Measurements from ENCODE around the gene CDH23.

CDH23 gene

DNA sequence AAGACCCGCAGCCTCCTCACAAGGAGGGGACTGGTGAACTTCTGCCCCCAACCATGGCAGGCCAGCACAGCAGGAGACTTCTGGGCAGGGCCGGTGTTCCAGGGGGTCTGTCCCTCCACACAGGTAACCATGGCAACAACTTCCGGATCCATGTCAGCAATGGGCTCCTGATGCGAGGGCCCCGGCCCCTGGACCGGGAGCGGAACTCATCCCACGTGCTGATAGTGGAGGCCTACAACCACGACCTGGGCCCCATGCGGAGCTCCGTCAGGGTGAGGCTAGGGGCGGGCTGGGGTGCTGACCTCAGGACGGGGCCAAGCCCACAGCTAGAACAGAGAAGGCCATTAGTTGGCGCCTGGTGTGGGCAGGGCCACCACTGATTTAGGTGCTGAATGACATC lies 328.5 kb downstream of the CDH23 start:
- no peak for DNase-seq (ENCODE audit: low spot score)

DNA sequence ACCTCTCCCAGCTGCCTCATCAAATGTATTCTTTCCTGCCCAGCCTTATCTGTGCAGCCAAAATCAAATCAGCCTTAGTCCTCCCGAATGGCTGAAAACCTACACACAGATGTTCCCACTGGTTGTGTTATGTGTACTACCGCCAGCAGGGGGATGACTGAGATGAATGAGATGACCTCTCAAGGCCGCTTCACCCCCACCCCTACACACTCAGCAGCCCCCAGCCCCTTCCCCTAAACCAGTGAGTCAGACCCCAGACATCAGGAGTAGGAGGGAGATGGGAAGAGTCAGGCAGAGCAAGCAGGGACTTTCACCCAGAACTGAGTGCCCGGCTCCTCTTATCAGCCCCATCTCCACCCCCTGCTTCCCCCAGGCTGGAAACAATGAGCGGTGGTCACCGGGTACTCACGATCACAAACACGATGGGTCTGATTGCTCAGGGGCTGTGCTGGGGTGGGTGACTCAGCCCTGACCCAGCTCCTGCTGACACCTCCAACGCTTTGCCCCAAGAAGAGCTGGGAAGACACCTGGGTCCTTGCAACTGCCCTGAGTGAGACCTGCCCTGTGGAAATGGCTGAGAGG lies 329.4 kb downstream of the CDH23 start:
- DNase-seq (ENCODE audit: low spot score), result peak; percentile 57

DNA sequence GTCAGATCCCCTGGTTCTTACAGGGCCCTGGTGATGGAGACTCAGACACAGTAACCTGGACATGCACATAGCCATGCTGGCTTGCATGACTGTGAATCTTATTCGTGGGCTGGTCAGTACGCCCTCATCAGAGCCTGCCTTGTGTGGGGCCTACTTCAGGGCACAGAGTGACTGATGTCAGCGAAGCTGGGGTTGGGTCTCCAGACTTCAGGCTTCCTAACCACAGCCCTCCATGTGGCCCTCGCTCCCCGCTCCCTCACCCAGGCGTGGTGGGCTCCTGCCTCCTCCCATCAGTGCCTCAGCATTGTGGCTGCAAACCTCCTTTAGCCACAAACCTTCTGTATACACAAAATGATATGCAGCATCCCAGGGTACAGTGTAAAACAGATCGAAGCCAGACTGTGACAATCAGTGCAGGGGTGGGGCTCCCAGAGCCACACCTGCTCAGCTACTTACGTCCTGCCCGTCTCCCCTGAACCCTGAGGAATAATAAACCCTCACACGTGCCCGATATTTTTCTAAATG lies 329.9 kb downstream of the CDH23 start:
- DNase-seq (ENCODE audit: low spot score), result peak; percentile 55

DNA sequence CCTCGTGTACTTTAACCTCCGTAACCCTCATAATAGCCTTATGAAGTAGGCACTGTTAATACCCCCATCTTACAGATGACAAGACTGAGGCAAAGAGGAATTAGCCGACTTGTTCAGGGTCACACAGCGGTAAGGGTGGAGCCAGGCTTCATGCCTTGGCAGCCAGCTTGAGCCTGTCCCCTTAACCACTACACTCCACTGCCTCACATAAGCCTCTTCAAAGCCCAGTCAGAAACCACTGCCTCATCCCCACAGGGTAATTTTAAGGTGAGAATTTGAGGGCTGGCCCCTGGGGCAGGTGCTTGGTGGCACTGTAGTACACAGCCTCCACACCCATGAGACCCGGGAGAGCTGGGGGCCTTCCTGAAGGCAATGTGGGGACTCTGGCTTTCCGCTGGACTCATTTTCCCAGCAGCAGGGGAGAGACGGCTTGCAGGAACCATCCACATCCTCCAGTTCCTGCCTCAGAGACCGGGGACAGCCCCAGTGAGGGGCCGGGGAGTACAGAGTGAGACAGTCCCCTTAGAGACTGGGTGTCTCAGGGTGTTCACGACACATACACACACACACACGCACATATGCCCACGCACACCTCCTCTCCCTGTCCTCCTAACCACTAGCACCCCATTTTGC lies 330.5 kb downstream of the CDH23 start:
- DNase-seq (ENCODE audit: low spot score), result peak; percentile 58

DNA sequence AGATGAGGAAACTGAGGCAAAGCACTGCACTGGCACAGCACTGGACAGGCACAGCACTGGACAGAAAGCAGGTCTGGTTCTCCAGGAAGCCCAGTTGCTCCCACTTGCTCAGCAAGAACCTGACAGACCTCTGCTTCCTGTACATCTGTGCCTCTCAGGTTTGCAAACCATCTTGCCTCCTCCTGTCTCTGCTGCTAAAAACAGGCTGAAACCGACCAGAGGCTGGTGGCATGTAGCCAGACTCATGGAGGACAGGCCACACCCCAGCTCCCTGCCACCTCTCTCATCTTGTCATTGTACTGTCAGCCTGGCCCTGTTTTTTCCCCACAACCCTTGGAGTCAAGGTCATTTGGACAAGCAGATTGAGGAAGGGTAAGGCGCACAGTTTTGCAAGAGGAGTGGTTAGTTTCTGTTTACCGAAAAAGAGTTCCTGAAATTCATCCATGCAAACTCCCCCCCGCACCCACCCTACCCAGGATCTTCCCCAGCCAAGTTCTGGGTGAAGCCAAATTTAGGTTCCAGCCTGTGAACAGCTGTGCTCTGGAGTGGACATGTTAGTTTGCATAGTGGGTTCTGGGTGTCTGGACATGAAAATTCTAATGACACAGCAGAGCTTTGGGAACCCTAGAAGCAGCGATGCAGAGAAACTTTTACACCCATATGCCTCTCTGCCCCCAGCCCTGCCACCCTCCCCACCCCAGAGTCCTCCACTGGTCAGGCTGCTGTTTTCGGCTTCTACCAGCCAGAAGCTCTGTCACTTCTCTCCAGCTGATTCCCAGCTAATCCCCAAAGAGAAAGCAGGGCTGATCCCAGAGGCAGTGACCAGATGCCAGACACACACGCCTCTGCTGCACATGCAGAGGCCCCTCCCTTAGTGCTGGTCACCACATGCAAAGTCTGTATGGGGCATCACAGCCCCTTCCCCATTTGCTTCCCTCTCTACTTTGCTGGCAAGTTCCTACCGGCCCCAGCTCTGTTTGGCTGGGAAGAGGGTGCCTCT lies 331.3 kb downstream of the CDH23 start:
- peak; percentile 83 for DNase-seq (ENCODE audit: low spot score)

DNA sequence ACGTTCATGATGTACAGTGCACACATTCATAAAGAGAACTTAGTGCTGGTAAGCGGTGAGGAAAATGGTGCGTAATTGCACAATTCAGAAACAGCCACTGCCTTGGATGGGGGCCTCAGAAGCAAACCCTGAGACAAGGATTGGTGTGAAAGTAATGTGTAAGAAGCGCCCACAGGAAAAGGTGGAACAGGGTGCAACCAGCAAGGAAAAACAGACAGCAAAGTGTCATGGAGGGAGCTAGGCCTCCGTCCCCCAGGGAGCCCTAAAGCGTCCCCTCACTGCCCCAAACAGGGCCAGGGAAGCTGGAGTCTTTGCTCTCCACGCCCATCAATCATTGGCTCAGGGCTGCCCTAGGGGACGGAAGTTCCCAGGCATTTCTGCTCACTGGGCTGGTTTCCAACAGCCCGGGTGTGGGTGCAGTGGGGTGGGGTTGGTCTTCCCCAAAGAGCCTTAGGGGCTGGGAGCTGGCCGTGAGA lies 332.5 kb downstream of the CDH23 start:
- no peak for DNase-seq (ENCODE audit: low spot score)

DNA sequence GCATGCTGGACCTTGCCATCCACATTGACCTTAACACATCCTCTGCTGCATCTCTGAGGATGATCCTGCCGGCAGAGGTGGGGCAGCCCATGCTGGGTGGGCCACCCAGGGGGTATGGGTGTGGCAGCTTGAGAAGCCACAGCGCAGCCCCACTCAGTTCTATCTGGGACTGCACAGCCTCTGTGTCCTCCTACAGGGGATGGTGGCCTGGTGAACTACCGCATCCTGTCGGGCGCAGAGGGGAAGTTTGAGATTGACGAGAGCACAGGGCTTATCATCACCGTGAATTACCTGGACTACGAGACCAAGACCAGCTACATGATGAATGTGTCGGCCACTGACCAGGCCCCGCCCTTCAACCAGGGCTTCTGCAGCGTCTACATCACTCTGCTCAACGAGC lies 335.1 kb downstream of the CDH23 start:
- DNase-seq (ENCODE audit: low spot score), result no peak

DNA sequence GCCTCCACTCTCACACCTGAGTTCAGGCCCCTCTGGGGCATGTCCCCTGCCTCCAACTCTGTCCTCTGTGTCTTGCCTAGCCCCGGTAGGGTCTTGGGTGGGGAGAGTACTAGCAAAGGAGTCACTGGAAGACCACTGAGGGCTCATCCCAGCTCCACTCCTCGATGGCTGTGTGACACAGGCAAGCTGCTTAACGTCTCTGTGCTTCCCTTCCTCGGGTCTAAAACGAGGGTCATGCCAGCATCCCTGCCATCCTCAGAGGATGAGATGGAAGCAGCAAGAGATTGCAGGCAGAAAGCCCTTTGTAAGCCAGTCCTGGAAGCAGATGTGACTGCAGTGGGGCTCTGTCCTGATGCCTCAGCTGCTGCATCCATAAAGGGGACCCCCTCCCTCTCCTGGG lies 338.1 kb downstream of the CDH23 start:
- DNase-seq (ENCODE audit: low spot score), result no peak

DNA sequence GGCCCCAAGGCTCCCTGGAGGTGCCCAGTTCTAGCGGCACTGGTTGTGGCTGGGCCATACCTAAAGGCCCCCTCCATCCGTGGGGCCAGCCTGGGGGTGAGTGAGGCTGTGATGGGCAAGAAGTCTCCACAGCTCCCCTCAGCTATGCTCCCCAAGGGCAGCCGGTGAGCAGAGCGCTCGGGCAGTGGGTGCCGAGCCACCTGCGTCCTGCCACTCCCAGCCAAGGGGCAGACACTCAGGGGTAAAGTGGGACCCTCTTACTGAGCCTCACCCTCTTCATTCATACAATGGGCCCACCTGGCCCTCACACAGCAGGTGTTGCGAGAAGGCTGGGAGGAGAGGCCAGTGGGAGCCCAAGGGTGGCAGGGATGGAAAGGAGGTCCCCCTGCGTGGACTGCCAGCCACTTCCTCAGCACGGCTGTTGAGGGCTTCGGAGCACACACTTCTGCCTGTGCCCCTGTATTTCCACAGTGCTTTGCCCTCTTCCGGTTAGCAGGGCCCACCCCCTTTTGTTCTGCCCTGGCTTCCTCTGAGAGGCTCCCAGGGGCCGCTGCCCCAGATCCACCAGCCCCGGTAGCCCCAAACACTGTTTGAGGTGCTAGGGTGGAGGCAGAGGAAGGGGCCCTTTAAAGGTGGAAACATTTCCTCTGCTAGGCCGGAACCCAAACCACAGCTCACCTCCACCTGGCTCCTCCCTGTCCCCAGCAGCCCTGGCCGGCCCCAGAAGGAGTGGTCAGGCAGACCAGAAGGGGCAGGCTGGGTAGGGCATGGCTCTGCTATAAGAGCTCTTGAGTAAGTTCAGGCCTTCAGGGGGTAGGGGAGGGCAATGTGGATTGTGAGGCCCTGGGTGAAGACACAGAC lies 339.2 kb downstream of the CDH23 start:
- peak; percentile 81 for DNase-seq (ENCODE audit: low spot score)

DNA sequence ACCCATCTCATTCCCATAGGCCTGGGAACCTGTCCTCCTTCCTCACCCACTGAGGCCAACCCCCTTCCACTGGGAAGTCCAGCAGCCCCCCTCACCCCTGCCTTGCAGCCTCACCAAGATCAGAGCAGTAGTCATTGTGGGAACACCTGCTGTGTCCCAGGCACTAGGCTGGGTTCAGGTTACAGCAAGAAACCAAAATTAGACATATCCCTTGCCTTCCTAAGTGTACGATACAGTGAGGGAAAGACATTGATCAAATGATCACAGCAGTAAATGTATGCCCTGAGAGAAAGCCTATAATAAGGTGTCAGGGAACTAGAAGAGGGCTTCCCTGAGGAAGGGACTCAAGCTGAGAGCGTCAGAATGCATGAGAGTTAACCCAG lies 339.8 kb downstream of the CDH23 start:
- DNase-seq (ENCODE audit: low spot score), result no peak

DNA sequence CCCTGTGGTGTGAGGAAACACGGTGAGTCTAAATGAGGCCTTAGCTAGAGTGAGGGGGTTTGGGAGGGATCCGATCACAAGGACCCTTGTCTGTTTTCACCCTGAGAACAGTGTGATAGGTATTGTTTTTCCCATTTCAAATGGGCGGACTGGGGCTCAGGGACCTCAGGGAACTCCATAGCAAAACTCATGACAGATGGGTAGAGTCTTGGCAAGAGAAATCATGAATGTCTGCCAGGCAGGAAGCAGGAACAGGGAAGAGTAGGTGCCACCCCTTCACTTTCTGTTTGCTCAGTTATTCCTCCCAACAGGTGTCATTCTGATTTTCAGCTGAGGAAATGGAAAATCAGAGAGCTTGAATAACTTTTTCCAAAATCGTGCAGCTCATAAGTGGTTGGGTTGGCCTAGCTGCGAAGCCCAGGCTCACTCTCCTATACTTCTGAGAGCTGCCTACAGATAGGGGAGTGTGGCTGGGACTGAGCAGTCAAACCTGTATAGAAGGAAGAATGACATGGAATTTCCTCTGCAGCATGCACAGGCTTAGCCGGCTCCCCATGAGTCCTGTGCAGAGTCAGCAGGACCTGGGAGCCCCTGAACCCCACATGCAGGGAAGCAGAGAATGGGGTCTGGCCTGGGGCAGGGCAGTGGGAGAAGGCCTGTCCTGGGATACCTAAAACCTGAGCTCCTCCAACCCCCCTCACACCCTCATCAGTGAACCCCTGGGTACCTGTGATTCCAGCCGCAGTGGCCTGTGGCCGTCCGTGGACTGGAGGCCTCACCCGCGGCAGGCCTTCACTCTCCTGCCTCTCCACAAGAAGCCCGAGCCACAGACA lies 340.5 kb downstream of the CDH23 start:
- no peak for DNase-seq (ENCODE audit: low spot score)

DNA sequence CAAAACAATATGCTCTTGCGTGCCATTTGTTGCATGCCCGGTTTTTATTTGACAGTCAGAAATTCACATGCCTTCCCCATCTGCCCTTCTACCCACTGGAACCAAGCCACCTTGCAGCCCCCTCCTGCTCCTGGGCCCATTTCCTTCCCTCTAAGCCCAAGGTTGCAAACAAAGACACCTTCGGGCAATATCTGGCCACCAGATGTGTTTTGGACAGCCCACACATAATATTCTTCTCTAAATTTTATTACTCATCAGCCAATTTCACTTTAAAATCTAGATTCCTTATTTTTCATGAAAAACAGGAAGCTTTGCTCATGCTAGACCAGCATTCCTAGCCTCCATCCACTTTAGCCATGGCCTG lies 341.1 kb downstream of the CDH23 start:
- no peak for DNase-seq (ENCODE audit: low spot score)

DNA sequence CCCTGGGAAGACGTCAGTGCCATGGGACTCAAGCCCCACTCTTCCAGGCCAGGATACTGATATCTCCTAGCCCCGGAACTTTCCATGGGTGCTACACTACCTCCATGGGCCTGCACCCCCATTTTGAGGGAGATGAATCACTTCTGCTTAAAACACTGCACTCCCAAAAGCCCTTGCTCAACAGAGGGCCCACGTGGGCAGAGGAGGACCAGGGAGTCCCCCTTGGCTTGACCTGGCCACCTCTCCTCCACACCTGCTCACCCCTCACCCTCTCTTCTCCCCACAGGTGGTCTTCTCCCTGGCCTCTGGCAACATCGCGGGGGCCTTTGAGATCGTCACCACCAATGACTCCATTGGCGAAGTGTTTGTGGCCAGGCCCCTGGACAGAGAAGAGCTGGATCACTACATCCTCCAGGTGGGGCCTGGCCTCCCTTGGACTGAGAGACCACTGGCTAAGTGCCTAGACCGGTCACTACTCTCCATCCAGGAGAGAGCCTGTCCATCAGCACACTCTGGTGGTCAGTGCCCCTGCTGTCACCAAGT lies 342.7 kb downstream of the CDH23 start:
- DNase-seq (ENCODE audit: low spot score), result no peak

DNA sequence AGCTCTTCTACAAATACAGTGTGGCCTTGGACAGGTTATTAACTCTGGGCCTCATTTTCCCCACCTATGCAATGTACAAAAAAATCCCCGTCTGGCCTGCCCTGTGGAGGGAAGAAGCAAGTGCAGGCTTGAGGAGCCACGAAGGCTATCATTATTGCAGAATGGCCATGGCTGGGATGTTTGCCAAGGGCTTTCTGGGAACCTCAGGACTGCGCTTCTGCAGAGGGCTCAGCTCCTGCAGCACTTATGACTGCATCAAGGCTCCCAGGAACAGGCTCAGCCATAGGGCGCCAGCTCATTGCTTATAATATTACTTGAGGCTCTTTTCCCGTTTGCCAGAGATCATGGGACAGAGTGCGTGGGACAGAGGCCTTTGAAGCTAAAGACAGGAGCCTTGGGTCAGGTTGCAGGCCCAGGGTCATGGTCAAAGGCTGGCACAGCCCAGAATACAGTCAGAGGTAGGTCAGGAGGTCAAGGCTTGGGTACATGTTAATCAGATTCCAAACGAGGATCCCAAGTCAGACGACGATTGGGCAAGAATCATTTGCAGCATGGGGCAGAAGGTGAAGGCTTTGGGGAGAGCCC lies 343.4 kb downstream of the CDH23 start:
- DNase-seq (ENCODE audit: low spot score), result no peak

DNA sequence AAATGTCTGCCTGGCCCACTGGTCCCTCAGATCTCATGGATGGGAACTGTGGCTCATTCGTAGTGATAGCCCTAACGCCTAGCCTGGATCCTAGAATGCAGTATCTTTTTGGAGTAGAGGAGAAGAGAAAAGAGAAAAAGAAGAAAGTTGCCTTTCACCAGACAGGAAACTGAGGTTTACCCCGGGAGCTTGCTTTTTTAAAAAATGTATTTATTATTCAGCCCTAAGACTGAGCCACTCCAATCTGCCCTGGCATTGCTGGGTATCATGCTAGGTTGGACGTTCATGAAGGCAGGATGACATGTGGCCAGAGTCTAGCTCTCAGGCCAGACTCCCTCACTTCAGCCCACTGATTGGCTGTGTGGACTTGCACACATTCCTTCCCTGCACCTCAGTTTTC lies 344.3 kb downstream of the CDH23 start:
- no peak for DNase-seq (ENCODE audit: low spot score)

DNA sequence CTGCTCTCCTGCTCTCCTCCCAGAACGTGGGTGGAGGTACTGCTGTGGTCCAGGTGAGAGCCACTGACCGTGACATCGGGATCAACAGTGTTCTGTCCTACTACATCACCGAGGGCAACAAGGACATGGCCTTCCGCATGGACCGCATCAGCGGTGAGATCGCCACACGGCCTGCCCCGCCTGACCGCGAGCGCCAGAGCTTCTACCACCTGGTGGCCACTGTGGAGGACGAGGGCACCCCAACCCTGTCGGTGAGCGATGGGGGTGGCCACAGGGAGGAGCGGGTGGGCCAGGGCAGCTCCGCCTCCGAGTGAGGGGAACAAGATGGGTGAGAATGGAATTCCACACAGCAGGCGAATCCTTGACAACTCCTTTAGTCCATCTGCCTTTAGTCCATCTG lies 345.0 kb downstream of the CDH23 start:
- no peak for DNase-seq (ENCODE audit: low spot score)

DNA sequence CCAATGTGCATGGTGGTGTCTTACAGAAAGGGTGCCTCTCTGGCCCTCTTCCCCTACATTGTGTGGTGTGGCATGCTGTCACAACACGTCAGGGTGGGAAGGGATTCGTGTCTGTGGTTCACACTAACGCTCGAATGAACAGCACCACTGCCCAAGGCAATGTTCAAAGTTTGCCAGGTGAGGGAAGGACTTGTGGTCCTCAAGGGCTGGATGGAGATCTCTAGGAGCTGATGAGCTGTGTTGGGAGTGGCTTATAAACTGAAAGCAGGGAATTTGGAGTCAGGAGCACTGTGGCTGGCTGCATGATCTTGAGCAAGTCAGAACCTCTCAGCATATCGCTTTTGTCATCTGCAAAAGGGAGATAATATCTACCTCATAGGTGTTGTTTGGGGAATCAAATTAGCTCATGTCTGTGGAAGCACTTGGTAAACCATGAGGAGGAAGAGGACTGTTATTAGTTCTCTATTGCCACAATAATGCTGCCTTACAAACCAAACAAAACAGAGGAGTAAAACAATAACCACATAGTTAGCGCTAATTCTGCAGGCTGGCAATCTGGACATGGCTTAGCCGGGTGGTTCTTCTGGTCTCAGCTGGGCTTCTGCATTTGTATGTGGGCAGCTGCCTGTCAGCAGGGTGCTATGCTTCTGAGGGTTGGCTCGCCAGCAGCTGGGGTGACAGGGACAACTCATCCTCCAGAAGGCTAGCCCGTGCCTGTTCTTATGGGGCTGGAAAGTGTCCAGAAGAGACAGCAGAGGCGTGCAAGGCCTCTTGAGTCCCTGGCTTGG lies 345.8 kb downstream of the CDH23 start:
- peak; percentile 24 for DNase-seq (ENCODE audit: low spot score)

DNA sequence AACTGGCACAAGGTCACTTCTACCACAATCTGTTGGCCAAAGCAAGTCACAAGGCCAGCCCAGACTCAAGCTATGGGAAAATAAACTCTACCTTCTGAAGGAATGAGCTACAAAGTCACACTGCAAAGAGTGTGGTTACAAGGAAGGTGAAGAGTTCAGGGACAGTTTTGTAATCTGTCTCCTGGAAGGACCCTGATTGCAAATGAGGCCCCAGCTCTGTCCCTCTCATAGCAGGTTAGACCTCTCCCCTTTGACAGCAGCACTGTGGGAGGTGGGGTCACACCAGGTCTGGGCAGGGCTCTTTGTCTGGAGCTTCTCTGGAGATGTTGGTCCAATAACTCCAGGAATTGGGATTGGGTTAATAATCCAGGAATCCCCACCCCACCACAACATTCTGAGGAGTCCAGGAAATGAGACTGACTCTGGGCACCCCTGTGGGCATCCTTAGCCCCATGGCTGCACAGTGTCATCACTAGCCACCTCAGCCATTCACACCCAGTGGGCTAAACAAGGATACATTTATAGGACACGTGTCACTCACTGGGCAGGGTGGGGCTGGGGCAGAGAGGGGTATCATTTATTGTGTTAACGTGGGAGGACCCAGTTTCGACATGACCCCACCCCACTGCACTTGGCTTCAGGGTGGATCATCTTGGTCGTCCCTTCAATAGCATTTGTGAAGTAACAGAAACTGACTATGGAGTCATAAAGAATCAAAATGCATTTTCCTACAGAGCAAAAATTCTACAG lies 346.5 kb downstream of the CDH23 start:
- DNase-seq (ENCODE audit: low spot score), result no peak

DNA sequence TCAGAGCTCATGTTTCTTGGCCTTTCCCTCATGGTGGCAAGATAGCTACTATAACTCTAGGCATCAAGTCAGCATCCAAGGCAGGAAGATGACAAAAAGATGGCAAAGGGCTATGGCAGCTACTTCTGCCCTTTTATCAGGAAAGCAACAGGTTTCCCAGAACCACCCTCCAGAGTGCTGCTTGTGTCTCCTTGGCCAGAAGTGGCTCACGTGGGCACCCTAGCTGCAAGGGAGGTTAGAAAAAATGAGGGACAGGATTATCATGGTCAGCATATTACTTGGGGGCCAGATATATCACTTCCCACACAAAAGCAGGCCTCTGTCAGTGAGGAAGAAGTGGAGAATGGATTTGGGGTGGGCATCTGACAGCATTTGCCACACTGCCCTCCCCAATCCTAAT lies 347.1 kb downstream of the CDH23 start:
- DNase-seq (ENCODE audit: low spot score), result no peak
